ENCODE data around the gene PSMC1.

PSMC1 gene

GRCh38 chr14:90321891-90322290 lies 65.5 kb downstream of the PSMC1 start:
- no peak for DNase-seq (ENCODE audit: low spot score)
- TF ChIP-seq CTCF (IDR thresholded peaks at IDR 0.05; ENCODE audit: extremely low read depth, insufficient read depth, missing control alignments): no peak
- in situ Hi-C loops (cut with MboI; ENCODE audit: low pct_unique_long_range_greater_than_20kb, low sequenced_read_pairs, unreplicated experiment): no loop called here
